ENCODE results near the gene NT5DC2. TPM values are rescaled to one million over a fixed set of nuclear protein-coding genes. Genes with fewer than 3 reads are reported as not detected.

Gene NT5DC2
- total RNA-seq, 6 experiments from 2014 or later, result 1.1 to 12.5 (median 3.9) TPM

DNA sequence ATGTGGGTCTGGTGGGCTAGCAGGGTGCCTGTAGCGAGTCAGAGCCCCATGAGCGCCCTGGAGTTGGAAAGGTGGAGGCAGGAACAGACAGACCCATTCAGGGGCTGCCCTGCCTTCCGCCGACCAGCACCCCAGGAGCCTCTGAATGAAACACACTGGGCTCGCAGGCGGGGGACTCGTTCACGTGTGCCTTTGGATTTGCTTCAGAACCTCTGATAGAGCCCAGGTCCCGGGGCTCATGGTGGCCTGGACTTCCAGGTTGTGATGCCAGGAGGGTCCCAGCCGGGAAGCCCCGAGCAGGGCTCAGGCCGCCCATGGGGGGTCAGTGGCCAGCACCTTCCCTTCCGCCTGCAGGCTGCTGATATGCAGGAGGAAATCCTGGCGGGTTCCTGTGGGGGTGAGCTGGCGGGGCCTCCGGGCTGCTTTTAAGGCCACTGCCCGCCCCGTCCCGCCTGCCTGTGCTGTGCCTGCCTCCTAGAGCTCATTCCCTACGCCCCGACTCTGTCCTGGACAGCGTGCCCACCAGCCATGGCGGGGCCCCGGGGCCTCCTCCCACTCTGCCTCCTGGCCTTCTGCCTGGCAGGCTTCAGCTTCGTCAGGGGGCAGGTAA, 38.7 kb downstream of the NT5DC2 start, which contains the start of gene STAB1:
Gene STAB1 (plus strand): TSS at position 453 of the 610 bp plus-strand sequence. CDS start 76 bp downstream, at position 529.
- Histone ChIP-seq H3K36me3 (peaks cover 0 to 25% (median 4%) of the 10 kb centered on the region in 4 donors), H3K9me3 (no peaks in the 10 kb centered on the region), H3K4me1 (no peaks in the 10 kb centered on the region), H3K27ac (peak within 1 kb of the TSS; percentile 14 to 76 (median 40)), H3K27me3 (no peaks in the 10 kb centered on the region), H3K4me3 (peak within 1 kb of the TSS; percentile 38 to 41 (median 40))
- 51% methylated on average over 8 of the region's 25 CpGs for WGBS (ENCODE audit: insufficient coverage, low coverage, low lambda C conversion rate, missing lambda C conversion rate)
- TF ChIP-seq POLR2A (IDR thresholded peaks at IDR 0.05), result peak; percentile 8
- TF ChIP-seq, protein P1, sequence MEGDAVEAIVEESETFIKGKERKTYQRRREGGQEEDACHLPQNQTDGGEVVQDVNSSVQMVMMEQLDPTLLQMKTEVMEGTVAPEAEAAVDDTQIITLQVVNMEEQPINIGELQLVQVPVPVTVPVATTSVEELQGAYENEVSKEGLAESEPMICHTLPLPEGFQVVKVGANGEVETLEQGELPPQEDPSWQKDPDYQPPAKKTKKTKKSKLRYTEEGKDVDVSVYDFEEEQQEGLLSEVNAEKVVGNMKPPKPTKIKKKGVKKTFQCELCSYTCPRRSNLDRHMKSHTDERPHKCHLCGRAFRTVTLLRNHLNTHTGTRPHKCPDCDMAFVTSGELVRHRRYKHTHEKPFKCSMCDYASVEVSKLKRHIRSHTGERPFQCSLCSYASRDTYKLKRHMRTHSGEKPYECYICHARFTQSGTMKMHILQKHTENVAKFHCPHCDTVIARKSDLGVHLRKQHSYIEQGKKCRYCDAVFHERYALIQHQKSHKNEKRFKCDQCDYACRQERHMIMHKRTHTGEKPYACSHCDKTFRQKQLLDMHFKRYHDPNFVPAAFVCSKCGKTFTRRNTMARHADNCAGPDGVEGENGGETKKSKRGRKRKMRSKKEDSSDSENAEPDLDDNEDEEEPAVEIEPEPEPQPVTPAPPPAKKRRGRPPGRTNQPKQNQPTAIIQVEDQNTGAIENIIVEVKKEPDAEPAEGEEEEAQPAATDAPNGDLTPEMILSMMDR (IDR thresholded peaks at IDR 0.05), result no peak
- ATAC-seq, result peak; percentile 57 to 63 (median 60)
- DNase-seq, result peak; percentile 67 to 79 (median 72)
- intact Hi-C loops (cut with DNase I), result no loop called here

DNA sequence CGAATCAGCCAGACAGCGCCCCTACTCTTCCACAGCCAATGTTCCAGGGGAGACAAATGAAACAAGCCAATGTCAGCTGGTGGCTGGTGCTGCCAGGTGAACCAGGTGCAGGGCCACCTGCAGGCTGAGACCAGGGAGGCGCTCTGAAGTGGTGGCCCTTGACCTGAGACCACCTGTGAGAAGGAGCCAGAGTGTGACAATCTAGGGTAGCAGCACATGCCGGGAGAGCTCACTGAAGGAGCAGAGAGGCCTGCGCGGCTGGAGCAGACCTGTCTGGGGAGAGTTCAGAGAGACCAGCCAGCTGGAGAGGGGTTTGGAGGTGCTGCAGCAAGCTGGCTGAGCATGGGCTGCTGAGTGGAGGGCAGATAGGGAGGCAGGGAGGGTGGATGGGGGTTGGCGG, 39.2 kb downstream of the NT5DC2 start:
- Histone ChIP-seq H3K4me1 (no peaks in the 10 kb centered on the region), H3K36me3 (peaks cover 0 to 30% (median 7%) of the 10 kb centered on the region in 4 donors), H3K4me3 (no peak overlapping the region), H3K27me3 (no peaks in the 10 kb centered on the region), H3K9me3 (no peaks in the 10 kb centered on the region), H3K27ac (no peak overlapping the region)
- no peak for ATAC-seq
- intact Hi-C loops (cut with DNase I), result no loop called here
- WGBS (ENCODE audit: insufficient coverage, low coverage, low lambda C conversion rate, missing lambda C conversion rate), result 100% methylated on average over 2 of the region's 7 CpGs
- no peak for DNase-seq
- TF ChIP-seq POLR2A (IDR thresholded peaks at IDR 0.05), result no peak
- TF ChIP-seq, protein P1 (IDR thresholded peaks at IDR 0.05), result no peak

DNA sequence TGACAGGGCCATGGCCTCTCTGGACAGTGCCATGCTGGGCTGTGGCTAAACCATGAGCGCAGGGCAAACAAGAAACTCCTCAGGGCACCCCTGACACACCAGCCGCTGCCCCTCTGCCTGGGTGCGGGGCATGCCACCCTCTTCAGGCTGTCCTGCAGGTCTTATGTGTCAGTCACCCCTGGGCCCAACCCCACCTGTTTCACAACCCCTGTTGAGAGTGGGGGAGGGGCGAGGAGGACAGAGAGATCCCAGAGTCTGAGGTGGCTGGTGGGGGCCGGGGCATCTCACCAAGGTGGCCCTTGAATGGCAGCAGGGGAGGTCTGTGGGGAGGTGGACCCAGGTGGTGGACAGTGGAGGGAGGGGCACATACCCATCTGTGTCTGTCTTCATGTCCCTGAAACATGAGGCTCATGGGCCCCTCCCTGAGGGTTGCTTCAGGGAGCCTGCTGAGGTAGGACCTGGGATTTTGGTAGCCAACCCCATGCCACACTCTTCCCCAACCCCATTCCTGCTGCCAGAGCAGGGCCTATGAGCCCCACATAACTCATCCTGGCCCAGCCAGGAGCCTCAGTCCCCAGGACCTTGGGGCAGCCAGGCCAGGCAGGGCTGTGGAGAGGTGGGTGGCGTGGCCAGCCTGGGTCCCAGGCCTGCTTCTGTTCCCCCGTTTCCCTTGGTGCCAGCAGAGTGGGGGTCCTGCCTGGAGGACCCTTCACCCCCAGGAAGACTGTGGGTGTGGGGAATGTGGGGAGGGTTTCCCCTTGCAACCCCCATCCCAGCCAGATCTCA, 40.2 kb downstream of the NT5DC2 start:
- no peak overlapping the region for H3K4me3 ChIP-seq
- H3K27me3 ChIP-seq, result no peaks in the 10 kb centered on the region
- H3K27ac ChIP-seq, result no peak overlapping the region
- no peaks in the 10 kb centered on the region for H3K9me3 ChIP-seq
- ATAC-seq, result no peak
- WGBS (ENCODE audit: insufficient coverage, low coverage, low lambda C conversion rate, missing lambda C conversion rate), result no CpG with 5 or more reads among the region's 7 CpGs
- H3K4me1 ChIP-seq, result no peaks in the 10 kb centered on the region
- DNase-seq, result no peak
- intact Hi-C loops (cut with DNase I), result no loop called here
- H3K36me3 ChIP-seq, result peaks cover 0 to 38% (median 11%) of the 10 kb centered on the region in 4 donors
- TF ChIP-seq, protein P1 (IDR thresholded peaks at IDR 0.05), result no peak
- TF ChIP-seq POLR2A (IDR thresholded peaks at IDR 0.05), result no peak

DNA sequence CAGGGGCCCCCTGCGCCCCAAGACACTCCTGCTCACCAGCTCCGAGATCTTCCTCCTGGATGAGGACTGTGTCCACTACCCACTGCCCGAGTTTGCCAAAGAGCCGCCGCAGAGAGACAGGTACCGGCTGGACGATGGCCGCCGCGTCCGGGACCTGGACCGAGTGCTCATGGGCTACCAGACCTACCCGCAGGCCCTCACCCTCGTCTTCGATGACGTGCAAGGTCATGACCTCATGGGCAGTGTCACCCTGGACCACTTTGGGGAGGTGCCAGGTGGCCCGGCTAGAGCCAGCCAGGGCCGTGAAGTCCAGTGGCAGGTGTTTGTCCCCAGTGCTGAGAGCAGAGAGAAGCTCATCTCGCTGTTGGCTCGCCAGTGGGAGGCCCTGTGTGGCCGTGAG, 41.6 kb downstream of the NT5DC2 start:
- Histone ChIP-seq H3K9me3 (no peaks in the 10 kb centered on the region), H3K36me3 (peaks cover 0 to 49% (median 16%) of the 10 kb centered on the region in 4 donors), H3K4me1 (no peaks in the 10 kb centered on the region), H3K27me3 (no peaks in the 10 kb centered on the region), H3K4me3 (no peak overlapping the region), H3K27ac (no peak overlapping the region)
- no peak for TF ChIP-seq POLR2A (IDR thresholded peaks at IDR 0.05)
- TF ChIP-seq, protein P1 (IDR thresholded peaks at IDR 0.05), result no peak
- ATAC-seq (no peak), DNase-seq (no peak)
- 88% methylated on average over 5 of the region's 21 CpGs for WGBS (ENCODE audit: insufficient coverage, low coverage, low lambda C conversion rate, missing lambda C conversion rate)
- intact Hi-C loops (cut with DNase I), result no loop called here
